ENCODE data around the gene DCAKD. TPM values are rescaled to one million over a fixed set of nuclear protein-coding genes. Genes with fewer than 3 reads are reported as not detected.

The DCAKD gene
- total and polyA plus RNA-seq, 2 of the 8 experiments (the other 6 are each of a cell fraction or from before 2014, with no cell fraction given), result 35.6 to 52.9 TPM

- no peak for TF ChIP-seq EP300 (IDR thresholded peaks at IDR 0.05; ENCODE audit: borderline replicate concordance in 1 of 2, low read depth in 2 of 2, low read length in 2 of 2)
- no peak for TF ChIP-seq TAF1 (IDR thresholded peaks at IDR 0.05; ENCODE audit: low read depth, low read length)
Measured at GRCh38 chr17:45029758-45030423, 21.5 kb downstream of the DCAKD start (continued).
